Endothelial cell of umbilical vein (primary cell): ENCODE results near the gene CENPP. TPM values are rescaled to one million over a fixed set of nuclear protein-coding genes. Genes with fewer than 3 reads are reported as not detected.

Experiments used
- BruUV-seq: library from RNA; stranded (reverse); fragments of 400-500 nt; replicated peaks from 2 replicates; lab custom pipeline; 2021; lab: Mats Ljungman, UMichigan
- CTCF ChIA-PET: fragments of 300-600, 350-600 bp; sonication (Branson Sonifier 250); formaldehyde crosslinking; loops from one replicate; lab custom pipeline; 2021; ENCODE audit warnings: antibody characterized with exemption, inconsistent platforms; lab: Charles Lee
- POLR2A ChIA-PET: fragments of 300-600, 350-600 bp; sonication (Branson Sonifier 250); formaldehyde crosslinking; loops from one replicate; lab custom pipeline; 2021; ENCODE audit warnings: antibody characterized with exemption, inconsistent platforms; lab: Charles Lee
- DNase-seq: peaks from one replicate; pipeline ENCODE4 v3.0.0-alpha.2; 2011; ENCODE audit warnings: low read depth, low spot score
- FAIRE-seq: peaks from 2 replicates; lab custom pipeline; 2011; peaks lifted over from hg19 to GRCh38; lab: Jason Lieb, UNC
- H2AFZ ChIP-seq: 2 replicates; pipeline ENCODE4 v1.6.0; 2012; ENCODE audit warnings: low read depth, low read length, control low read depth, inconsistent platforms
- H3K27ac ChIP-seq: 2 replicates; pipeline ENCODE4 v1.5.1; 2011; ENCODE audit warnings: low read depth, mild to moderate bottlenecking, control low read depth, low read length, moderate library complexity; ENCODE audit not compliant: insufficient read depth
- H3K27me3 ChIP-seq, 2 experiments: 2 replicates each; pipeline versions ENCODE4 v1.6.0 to v1.6.1; 2011; ENCODE audit warnings: low read length in 2 of 2, mixed read lengths in 1 of 2; ENCODE audit not compliant: control insufficient read depth in 2 of 2, insufficient read depth in 2 of 2
- H3K36me3 ChIP-seq, 2 experiments: 2 replicates in 1 of 2; 3 replicates in 1 of 2; pipeline ENCODE4 v1.5.1; 2011; ENCODE audit warnings: low read length in 2 of 2, mild to moderate bottlenecking in 1 of 2, moderate library complexity in 1 of 2; ENCODE audit not compliant: control insufficient read depth in 2 of 2, insufficient read depth in 2 of 2; ENCODE audit errors: extremely low read depth in 1 of 2
- H3K4me1 ChIP-seq: 3 replicates; pipeline ENCODE4 v1.5.1; 2011; ENCODE audit warnings: mild to moderate bottlenecking, low read length; ENCODE audit not compliant: control insufficient read depth, insufficient read depth; ENCODE audit errors: extremely low read depth
- H3K4me2 ChIP-seq: 2 replicates; pipeline ENCODE4 v1.6.1; 2011; ENCODE audit warnings: low read length, control low read depth, mixed read lengths; ENCODE audit not compliant: insufficient read depth
- H3K4me3 ChIP-seq, 3 experiments: fragments of 200-600 bp in 1 of 3; sonication (generic), shearing (Covaris generic) in 1 of 3; replicated peaks in 1 of 3; 2 replicates each; pipeline ENCODE4 v1.5.1; 2011 to 2016; ENCODE audit warnings: control low read depth in 3 of 3, low read length in 3 of 3, mild to moderate bottlenecking in 2 of 3, inconsistent platforms in 1 of 3, low read depth in 1 of 3, moderate library complexity in 1 of 3; ENCODE audit not compliant: insufficient read depth in 1 of 3
- H3K79me2 ChIP-seq: 2 replicates; pipeline ENCODE4 v1.6.0; 2012; ENCODE audit warnings: low read length, inconsistent platforms; ENCODE audit not compliant: control insufficient read depth, insufficient read depth
- H3K9ac ChIP-seq: replicated peaks from 2 replicates; pipeline ENCODE3; 2011; ENCODE audit warnings: low read length, control low read depth; ENCODE audit not compliant: insufficient read depth; ENCODE audit errors: extremely low read depth
- H3K9me1 ChIP-seq: replicated peaks from 3 replicates; pipeline ENCODE4 v1.6.0; 2011; ENCODE audit warnings: mild to moderate bottlenecking, low read length; ENCODE audit not compliant: control insufficient read depth, insufficient read depth; ENCODE audit errors: extremely low read depth
- H3K9me3 ChIP-seq: replicated peaks from 2 replicates; pipeline ENCODE4 v1.5.1; 2012; ENCODE audit warnings: low read length, inconsistent platforms; ENCODE audit not compliant: control insufficient read depth, insufficient read depth
- H4K20me1 ChIP-seq: replicated peaks from 2 replicates; pipeline ENCODE3; 2011; ENCODE audit warnings: mild to moderate bottlenecking, low read length; ENCODE audit not compliant: control insufficient read depth, insufficient read depth; ENCODE audit errors: extremely low read depth
- EZH2 ChIP-seq: IDR thresholded peaks from 2 replicates; pipeline ENCODE4 v1.6.1; 2012; ENCODE audit warnings: borderline replicate concordance, low read depth, mild to moderate bottlenecking, moderate library complexity, low read length, inconsistent platforms; ENCODE audit not compliant: severe bottlenecking
- FOS ChIP-seq: IDR thresholded peaks from 2 replicates; pipeline ENCODE4 v1.6.1; 2011; ENCODE audit warnings: mild to moderate bottlenecking, low read length, moderate library complexity, borderline replicate concordance; ENCODE audit not compliant: insufficient read depth
- GATA2 ChIP-seq: IDR thresholded peaks from 2 replicates; pipeline ENCODE4 v1.7.0; 2011; ENCODE audit warnings: low read depth, mild to moderate bottlenecking, moderate library complexity, mixed read lengths, low read length; ENCODE audit not compliant: insufficient read length, insufficient read depth
- JUN ChIP-seq: IDR thresholded peaks from 2 replicates; pipeline ENCODE4 v1.6.1; 2011; ENCODE audit warnings: borderline replicate concordance, low read depth; ENCODE audit not compliant: insufficient read length, insufficient read depth
- MYC ChIP-seq: IDR thresholded peaks from one replicate; pipeline ENCODE4 v1.6.1; 2011; ENCODE audit warnings: mild to moderate bottlenecking, low read depth, low read length
- dilution Hi-C: fragments of 300-500 bp; cut with MboI; formaldehyde crosslinking; loops from one replicate; pipeline ENCODE4 v1.15.0; 2019; ENCODE audit warnings: low sequenced_read_pairs; ENCODE audit not compliant: extremely low pct_ligation_motif_present
- intact Hi-C: fragments of 100-400 bp; cut with micrococcal nuclease; formaldehyde crosslinking; loops from one replicate; pipeline ENCODE4 v1.10.0; 2022
- polyA plus RNA-seq, 4 experiments: library from polyadenylated mRNA; depleted of rRNA in 3 of 4; stranded (reverse) in 3 of 4; unstranded in 1 of 4; fragments of >200 nt; gene quantifications; 2 replicates each; pipeline versions ENCODE4 v1.2.1 to v1.2.3, GENCODE V29; 2011 to 2012; ENCODE audit warnings: missing spikeins in 1 of 4
- total RNA-seq: library from RNA; stranded (reverse); gene quantifications from 2 replicates; pipeline ENCODE4 v1.2.3, GENCODE V29; 2021
- TF ChIP-seq, protein P1 (sequence below): IDR thresholded peaks from 2 replicates; pipeline ENCODE4 v1.6.1; 2011; ENCODE audit not compliant: insufficient read depth, insufficient read length
- TF ChIP-seq, protein P2 (sequence below), 2 donors: IDR thresholded peaks; 1 replicate in 1 of 2; 2 replicates in 1 of 2; pipeline ENCODE4 v1.5.1; 2011; ENCODE audit warnings: low read length in 2 of 2, mild to moderate bottlenecking in 2 of 2, moderate library complexity in 2 of 2, control low read depth in 1 of 2, inconsistent platforms in 1 of 2, low read depth in 1 of 2; ENCODE audit not compliant: insufficient read depth in 1 of 2; ENCODE audit errors: extremely low read depth in 1 of 2

CENPP gene
- total and polyA plus RNA-seq, 2 donors (not counting 3 experiments of a cell fraction or from before 2014, with no cell fraction given) = 1.2 to 12.0 TPM

DNA sequence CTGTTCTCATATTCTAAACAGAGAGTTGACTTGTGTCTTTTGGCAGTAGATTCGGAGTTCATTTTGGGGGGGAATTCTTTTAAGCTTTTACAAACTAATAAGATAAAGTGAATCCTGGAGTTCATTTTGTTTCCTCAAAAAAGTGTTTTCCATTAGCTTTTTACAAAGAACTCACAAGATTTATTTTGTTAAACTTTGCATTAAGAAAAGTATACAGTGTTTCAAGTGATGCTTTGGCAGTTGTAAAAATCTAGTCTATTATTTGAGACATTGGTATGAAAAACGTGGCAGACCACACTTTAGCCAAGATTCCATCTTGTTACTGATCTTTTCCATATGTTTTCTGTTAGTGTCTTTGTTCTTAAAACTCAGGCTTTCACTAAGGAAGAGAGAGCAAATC, 99.7 kb downstream of the CENPP start:
- no peaks in the 10 kb centered on the region for H4K20me1 ChIP-seq
- dilution Hi-C loops (no loop called here), intact Hi-C loops (no loop called here)
- TF ChIP-seq JUN (no peak), EZH2 (no peak), MYC (no peak), GATA2 (no peak), FOS (no peak)
- TF ChIP-seq, protein P1, sequence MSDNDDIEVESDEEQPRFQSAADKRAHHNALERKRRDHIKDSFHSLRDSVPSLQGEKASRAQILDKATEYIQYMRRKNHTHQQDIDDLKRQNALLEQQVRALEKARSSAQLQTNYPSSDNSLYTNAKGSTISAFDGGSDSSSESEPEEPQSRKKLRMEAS = no peak
- TF ChIP-seq, protein P2, sequence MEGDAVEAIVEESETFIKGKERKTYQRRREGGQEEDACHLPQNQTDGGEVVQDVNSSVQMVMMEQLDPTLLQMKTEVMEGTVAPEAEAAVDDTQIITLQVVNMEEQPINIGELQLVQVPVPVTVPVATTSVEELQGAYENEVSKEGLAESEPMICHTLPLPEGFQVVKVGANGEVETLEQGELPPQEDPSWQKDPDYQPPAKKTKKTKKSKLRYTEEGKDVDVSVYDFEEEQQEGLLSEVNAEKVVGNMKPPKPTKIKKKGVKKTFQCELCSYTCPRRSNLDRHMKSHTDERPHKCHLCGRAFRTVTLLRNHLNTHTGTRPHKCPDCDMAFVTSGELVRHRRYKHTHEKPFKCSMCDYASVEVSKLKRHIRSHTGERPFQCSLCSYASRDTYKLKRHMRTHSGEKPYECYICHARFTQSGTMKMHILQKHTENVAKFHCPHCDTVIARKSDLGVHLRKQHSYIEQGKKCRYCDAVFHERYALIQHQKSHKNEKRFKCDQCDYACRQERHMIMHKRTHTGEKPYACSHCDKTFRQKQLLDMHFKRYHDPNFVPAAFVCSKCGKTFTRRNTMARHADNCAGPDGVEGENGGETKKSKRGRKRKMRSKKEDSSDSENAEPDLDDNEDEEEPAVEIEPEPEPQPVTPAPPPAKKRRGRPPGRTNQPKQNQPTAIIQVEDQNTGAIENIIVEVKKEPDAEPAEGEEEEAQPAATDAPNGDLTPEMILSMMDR (IDR thresholded peaks at IDR 0.05; ENCODE audit: extremely low read depth in 1 of 2, insufficient read depth in 1 of 2, low read depth in 1 of 2, low read length in 2 of 2) = no peak
- FAIRE-seq (peak; percentile 67), DNase-seq (no peak)
- H2AFZ ChIP-seq = no peak overlapping the region
- no peaks in the 10 kb centered on the region for H3K4me1 ChIP-seq
- no peak overlapping the region for H3K9ac ChIP-seq
- H3K4me2 ChIP-seq = no peak overlapping the region
- H3K27me3 ChIP-seq = no peaks in the 10 kb centered on the region
- H3K9me1 ChIP-seq = no peaks in the 10 kb centered on the region
- ChIA-PET POLR2A (no interaction called here), CTCF (interaction anchor here (1.2 kb wide), 1 partner anchor 13 kb away, joined by 5 read pairs; no protein-coding TSS in a partner anchor)
- H3K27ac ChIP-seq = no peak overlapping the region
- no peaks in the 10 kb centered on the region for H3K9me3 ChIP-seq
- no peak overlapping the region for H3K4me3 ChIP-seq
- no peaks in the 10 kb centered on the region for H3K36me3 ChIP-seq
- no TSS peak for BruUV-seq
- H3K79me2 ChIP-seq = no peaks in the 10 kb centered on the region
